ENCODE data around the gene ZBTB7C.

The ZBTB7C gene

DNA sequence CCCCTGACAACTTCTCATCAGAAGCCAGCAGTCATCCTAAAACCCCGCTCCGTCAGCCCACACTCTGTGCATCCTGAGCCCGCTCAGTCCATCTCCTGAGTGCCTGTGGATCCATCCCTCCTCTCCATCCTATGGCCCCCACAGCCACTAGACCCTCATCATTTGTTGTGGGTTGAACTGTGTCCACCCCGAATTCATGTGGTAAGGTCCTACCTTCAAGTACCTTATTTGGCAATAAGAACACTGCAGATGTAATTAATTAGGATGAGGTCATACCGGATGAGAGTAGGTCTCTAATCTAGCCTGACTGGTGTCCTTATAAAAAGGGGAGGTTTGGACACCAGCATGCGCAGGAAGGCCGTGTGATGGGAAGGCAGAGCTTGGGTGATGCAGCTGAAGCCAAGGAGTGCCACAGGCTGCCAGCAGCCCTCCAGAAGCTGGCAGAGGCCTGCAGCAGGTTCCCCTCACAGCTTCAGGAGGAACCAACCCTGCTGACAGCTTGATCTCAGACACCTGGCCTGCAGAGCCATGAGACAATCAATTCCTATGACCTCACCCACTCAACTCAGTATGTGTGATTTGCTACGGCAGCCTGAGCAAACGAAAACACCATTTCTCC, 192.4 kb downstream of the ZBTB7C start:
- DNase-seq (ENCODE audit: extremely low read depth, low read depth): no peak
- no peak overlapping the region for H3K4me3 ChIP-seq (replicated peaks; ENCODE audit: low read depth, low read length)
- TF ChIP-seq, protein P1, sequence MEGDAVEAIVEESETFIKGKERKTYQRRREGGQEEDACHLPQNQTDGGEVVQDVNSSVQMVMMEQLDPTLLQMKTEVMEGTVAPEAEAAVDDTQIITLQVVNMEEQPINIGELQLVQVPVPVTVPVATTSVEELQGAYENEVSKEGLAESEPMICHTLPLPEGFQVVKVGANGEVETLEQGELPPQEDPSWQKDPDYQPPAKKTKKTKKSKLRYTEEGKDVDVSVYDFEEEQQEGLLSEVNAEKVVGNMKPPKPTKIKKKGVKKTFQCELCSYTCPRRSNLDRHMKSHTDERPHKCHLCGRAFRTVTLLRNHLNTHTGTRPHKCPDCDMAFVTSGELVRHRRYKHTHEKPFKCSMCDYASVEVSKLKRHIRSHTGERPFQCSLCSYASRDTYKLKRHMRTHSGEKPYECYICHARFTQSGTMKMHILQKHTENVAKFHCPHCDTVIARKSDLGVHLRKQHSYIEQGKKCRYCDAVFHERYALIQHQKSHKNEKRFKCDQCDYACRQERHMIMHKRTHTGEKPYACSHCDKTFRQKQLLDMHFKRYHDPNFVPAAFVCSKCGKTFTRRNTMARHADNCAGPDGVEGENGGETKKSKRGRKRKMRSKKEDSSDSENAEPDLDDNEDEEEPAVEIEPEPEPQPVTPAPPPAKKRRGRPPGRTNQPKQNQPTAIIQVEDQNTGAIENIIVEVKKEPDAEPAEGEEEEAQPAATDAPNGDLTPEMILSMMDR (IDR thresholded peaks at IDR 0.05; ENCODE audit: low read depth, low read length, missing control alignments): no peak

DNA sequence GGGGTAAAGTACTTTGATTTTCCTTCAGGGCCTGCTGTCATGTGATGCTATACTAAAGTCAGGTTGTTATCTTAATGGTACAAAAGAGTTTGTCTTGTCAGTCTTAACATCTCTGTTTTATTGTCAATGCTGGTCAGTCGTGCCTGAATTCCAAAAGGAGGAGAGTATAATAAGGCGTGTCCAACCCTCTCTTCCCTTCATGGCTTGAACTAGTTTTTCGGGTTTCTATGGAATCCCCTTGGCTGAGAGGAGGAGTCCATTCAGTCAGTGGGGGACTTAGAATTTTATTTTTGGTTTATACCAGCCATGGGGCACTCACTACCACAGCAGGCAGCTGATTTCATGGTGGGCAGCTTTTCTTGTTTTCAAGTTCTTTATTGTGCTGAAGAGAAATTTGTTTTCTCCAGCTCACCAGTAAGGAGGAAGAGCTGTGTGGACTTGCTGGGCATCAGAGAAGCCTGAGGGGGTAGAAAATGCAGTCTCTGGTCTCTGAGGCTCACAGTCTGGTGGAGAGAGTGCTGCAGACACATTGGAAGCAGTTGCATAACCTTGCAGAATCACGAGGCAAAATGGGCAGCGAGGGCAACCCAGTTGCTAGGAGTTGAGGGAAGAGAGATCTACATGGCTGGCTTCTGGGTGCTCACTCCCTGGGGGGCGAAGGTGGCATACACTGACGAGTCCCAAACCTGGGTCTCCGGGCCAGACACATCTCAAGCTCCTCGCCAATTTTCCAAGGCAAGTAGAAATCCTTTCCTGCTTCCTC, 193.1 kb downstream of the ZBTB7C start:
- no peak for DNase-seq (ENCODE audit: extremely low read depth, low read depth)
- TF ChIP-seq, protein P1 (IDR thresholded peaks at IDR 0.05; ENCODE audit: low read depth, low read length, missing control alignments): no peak
- H3K4me3 ChIP-seq (replicated peaks; ENCODE audit: low read depth, low read length): no peak overlapping the region

DNA sequence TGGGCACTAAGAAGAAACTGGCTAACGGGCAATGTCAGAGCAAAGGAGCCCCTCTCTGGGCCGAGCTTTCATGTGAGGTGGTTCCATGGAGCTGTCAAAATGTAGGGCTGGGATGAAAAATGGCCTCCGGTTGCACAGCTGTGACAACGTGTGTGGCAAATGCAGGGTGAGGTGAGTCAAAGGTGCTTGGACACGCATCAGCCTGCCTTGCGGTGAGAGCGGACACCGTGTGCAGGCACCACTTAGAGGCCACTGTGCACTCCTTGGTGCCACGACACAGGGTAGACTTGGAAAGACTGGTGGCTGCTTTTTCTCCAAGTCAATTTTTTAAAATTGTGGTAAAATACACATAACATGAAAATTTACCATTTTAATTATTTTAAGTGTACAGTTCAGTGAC, 195.4 kb downstream of the ZBTB7C start:
- DNase-seq (ENCODE audit: extremely low read depth, low read depth): no peak
- TF ChIP-seq, protein P1 (IDR thresholded peaks at IDR 0.05; ENCODE audit: low read depth, low read length, missing control alignments): no peak
- H3K4me3 ChIP-seq (replicated peaks; ENCODE audit: low read depth, low read length): no peak overlapping the region

DNA sequence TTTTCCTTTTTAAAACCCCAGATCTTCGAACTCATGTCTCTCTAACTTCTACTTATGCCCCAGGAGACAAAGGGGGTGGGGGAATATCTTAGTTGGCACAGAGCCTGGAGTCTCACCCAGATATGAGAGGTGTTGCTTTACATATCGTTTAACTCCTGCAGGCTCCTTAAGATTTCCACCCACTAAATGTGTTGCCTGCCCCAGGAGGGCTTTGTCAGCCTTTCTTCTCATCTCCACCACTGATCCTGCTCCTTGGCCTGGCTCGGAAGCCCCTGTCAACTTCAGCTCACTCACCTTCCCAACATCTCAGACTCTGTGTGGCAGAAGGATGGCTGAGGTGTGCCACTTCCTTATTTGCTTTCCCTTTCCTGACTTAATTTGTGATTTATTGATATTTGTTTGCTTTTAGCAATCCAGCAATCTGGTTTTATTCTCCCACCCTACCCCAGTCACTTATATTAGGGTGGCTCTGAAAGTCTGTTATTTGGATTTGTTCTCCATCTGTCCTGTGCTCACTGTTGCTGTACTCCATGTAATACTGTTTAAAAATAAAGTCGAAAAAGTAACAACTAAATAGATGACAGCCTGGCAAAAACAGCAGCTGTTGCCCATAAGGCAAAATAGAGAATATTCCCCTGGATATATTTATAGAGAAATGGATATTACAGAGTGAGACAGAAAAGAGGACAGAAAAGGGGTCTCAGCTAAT, 200.6 kb downstream of the ZBTB7C start:
- no peak overlapping the region for H3K4me3 ChIP-seq (replicated peaks; ENCODE audit: low read depth, low read length)
- DNase-seq (ENCODE audit: extremely low read depth, low read depth): no peak
- TF ChIP-seq, protein P1 (IDR thresholded peaks at IDR 0.05; ENCODE audit: low read depth, low read length, missing control alignments): no peak

- TF ChIP-seq, protein P1 (IDR thresholded peaks at IDR 0.05; ENCODE audit: low read depth, low read length, missing control alignments): no peak
- H3K4me3 ChIP-seq (replicated peaks; ENCODE audit: low read depth, low read length): no peak overlapping the region
- no peak for DNase-seq (ENCODE audit: extremely low read depth, low read depth)
Observed at GRCh38 chr18:48207733-48208132, 201.4 kb downstream of the ZBTB7C start.

GRCh38 chr18:48206887-48207286, 202.3 kb downstream of the ZBTB7C start:
- DNase-seq (ENCODE audit: extremely low read depth, low read depth): no peak
- no peak overlapping the region for H3K4me3 ChIP-seq (replicated peaks; ENCODE audit: low read depth, low read length)
- TF ChIP-seq, protein P1 (IDR thresholded peaks at IDR 0.05; ENCODE audit: low read depth, low read length, missing control alignments): no peak

Data from HFF-Myc (cell line).